ENCODE measurements around the gene LPXN. TPM values are rescaled to one million over a fixed set of nuclear protein-coding genes. Genes with fewer than 3 reads are reported as not detected.

The LPXN gene
- total RNA-seq, 1 experiment from 2014 or later, result 2.1 TPM

DNA sequence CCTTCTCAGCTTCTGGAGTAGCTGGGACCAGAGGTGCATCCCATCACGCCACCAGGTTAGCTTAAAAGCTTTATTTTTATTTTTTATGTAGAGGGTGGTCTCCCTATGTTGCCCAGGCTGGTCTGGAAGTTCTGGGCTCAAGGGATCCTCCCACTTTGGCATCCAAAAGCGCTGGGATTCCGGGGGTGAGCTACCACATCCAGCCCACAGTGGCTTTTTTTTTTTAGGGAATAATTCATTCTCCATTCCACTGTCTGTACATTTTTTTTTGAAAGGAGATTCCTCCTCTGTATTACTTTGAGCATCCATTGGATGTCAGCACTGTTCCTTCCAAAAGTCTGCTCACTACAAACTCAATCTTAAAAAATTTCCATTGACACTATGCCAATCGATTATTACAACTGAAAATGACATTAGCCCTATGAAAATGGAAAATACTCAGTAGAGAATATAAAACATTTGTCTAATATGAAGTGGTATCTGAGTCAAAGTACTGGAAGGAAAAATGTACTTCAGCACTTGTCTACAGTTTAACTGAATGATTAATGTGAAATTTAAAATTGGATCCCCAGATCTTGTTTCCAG, 1.3 kb upstream of the LPXN start (continued):
- TF ChIP-seq ATF6 (CRISPR knock-in tag; IDR thresholded peaks at IDR 0.05), result no peak
- no peak for TF ChIP-seq NR2C2 (CRISPR knock-in tag; IDR thresholded peaks at IDR 0.05)
- no peak for TF ChIP-seq NFATC4 (CRISPR knock-in tag; IDR thresholded peaks at IDR 0.05)
- no peak for TF ChIP-seq PREB (CRISPR knock-in tag; IDR thresholded peaks at IDR 0.05; ENCODE audit: borderline replicate concordance)
- TF ChIP-seq, protein P1, sequence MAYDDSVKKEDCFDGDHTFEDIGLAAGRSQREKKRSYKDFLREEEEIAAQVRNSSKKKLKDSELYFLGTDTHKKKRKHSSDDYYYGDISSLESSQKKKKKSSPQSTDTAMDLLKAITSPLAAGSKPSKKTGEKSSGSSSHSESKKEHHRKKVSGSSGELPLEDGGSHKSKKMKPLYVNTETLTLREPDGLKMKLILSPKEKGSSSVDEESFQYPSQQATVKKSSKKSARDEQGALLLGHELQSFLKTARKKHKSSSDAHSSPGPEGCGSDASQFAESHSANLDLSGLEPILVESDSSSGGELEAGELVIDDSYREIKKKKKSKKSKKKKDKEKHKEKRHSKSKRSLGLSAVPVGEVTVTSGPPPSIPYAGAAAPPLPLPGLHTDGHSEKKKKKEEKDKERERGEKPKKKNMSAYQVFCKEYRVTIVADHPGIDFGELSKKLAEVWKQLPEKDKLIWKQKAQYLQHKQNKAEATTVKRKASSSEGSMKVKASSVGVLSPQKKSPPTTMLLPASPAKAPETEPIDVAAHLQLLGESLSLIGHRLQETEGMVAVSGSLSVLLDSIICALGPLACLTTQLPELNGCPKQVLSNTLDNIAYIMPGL (CRISPR knock-in tag; IDR thresholded peaks at IDR 0.05), result no peak
- TF ChIP-seq NFE2L1 (CRISPR knock-in tag; IDR thresholded peaks at IDR 0.05), result no peak

DNA sequence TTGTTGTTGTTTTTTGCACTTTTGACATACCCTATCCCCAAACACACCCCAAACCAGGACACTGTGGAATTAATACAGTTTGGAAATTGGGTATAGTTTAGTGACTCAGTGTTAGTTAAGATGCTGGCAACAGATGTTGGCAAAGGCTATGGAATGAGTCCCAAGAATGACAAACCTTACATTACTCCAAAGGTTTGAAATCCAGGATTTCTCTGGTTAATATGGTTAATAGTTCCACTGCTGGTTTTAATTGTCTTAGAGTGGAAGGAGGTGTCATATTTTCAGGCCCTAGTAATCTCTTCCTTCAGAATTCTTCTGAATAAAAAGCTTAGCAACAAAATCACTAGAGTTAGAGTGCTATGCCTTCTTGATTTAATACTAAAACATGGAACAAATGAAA, 775 bp downstream of the LPXN start:
- no peak overlapping the region for H3K4me3 Mint-ChIP-seq
- no peaks in the 10 kb centered on the region for H3K36me3 Mint-ChIP-seq
- peaks cover 12% of the 10 kb centered on the region for H3K4me1 Mint-ChIP-seq
- TF ChIP-seq FOXJ3 (CRISPR knock-in tag; IDR thresholded peaks at IDR 0.05; ENCODE audit: borderline replicate concordance), result no peak
- TF ChIP-seq USF1 (CRISPR knock-in tag; IDR thresholded peaks at IDR 0.05), result no peak
- no peak for TF ChIP-seq ATF1 (CRISPR knock-in tag; IDR thresholded peaks at IDR 0.05)
- no peak for TF ChIP-seq MAX (CRISPR knock-in tag; IDR thresholded peaks at IDR 0.05)
- TF ChIP-seq JUN (CRISPR knock-in tag; IDR thresholded peaks at IDR 0.05), result no peak
- TF ChIP-seq TEAD1 (CRISPR knock-in tag; IDR thresholded peaks at IDR 0.05), result no peak
- no peak for TF ChIP-seq NFE2L1 (CRISPR knock-in tag; IDR thresholded peaks at IDR 0.05)
- no peak for TF ChIP-seq OVOL2 (CRISPR knock-in tag; IDR thresholded peaks at IDR 0.05; ENCODE audit: borderline replicate concordance)
- TF ChIP-seq, protein P2, sequence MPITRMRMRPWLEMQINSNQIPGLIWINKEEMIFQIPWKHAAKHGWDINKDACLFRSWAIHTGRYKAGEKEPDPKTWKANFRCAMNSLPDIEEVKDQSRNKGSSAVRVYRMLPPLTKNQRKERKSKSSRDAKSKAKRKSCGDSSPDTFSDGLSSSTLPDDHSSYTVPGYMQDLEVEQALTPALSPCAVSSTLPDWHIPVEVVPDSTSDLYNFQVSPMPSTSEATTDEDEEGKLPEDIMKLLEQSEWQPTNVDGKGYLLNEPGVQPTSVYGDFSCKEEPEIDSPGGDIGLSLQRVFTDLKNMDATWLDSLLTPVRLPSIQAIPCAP (CRISPR knock-in tag; IDR thresholded peaks at IDR 0.05), result no peak
- TF ChIP-seq MXD4 (CRISPR knock-in tag; IDR thresholded peaks at IDR 0.05; ENCODE audit: borderline replicate concordance), result no peak
- no peak for TF ChIP-seq CTCF (IDR thresholded peaks at IDR 0.05)
- TF ChIP-seq SOX15 (CRISPR knock-in tag; IDR thresholded peaks at IDR 0.05), result no peak
- TF ChIP-seq ESRRA (CRISPR knock-in tag; IDR thresholded peaks at IDR 0.05; ENCODE audit: borderline replicate concordance), result no peak
- DNase-seq (ENCODE audit: low spot score) (no peak), ATAC-seq (no peak)
- CTCF ChIA-PET, result interaction anchor here (1.4 kb wide), 1 partner anchor 55 kb away, joined by 3 read pairs; no protein-coding TSS in a partner anchor
- POLR2A ChIA-PET, result no interaction called here
- no peak overlapping the region for H3K27ac Mint-ChIP-seq
- no peaks in the 10 kb centered on the region for H3K9me3 Mint-ChIP-seq
- H3K27me3 Mint-ChIP-seq (ENCODE audit: low read depth), result no peaks in the 10 kb centered on the region
